Heart right ventricle (tissue), 16 donors: ENCODE data around the gene HIVEP3. TPM values are rescaled to one million over a fixed set of nuclear protein-coding genes. Genes with fewer than 3 reads are reported as not detected.
A peak's percentile ranks its signal among the peaks of the same experiment; 100 is the strongest.

ENCODE experiments used
- ATAC-seq, 8 donors: fragments of 200-7000 bp; cut with Tn5 transposase; one replicate each; pipeline ENCODE4 v1.9.1; 2020; ENCODE audit warnings: mild to moderate bottlenecking in 8 of 8, moderate library complexity in 8 of 8, moderate number of reproducible peaks in 1 of 8
- DNase-seq, 2 donors: peaks; one replicate each; pipeline ENCODE4 v3.0.0-alpha.2; 2020
- H3K27ac ChIP-seq, 10 donors: fragments of 200-600 bp; sonication (generic) in 2 of 10; one replicate each; pipeline versions ENCODE4 v1.5.0 to v1.8.0; 2020 to 2022; ENCODE audit warnings: mild to moderate bottlenecking in 3 of 10
- H3K27me3 ChIP-seq, 7 donors: fragments of 200-600 bp; one replicate each; pipeline ENCODE4 v1.8.0; 2021 to 2022; ENCODE audit warnings: mild to moderate bottlenecking in 2 of 7
- H3K36me3 ChIP-seq, 9 donors: fragments of 200-600 bp; sonication (generic) in 1 of 9; one replicate each; pipeline versions ENCODE4 v1.5.0 to v1.8.0; 2020 to 2022; ENCODE audit warnings: mild to moderate bottlenecking in 2 of 9
- H3K4me1 ChIP-seq, 9 donors: fragments of 200-600 bp; sonication (generic) in 1 of 9; one replicate each; pipeline versions ENCODE4 v1.5.0 to v1.8.0; 2020 to 2022; ENCODE audit warnings: mild to moderate bottlenecking in 4 of 9
- H3K4me3 ChIP-seq, 10 donors: fragments of 200-600 bp; sonication (generic) in 2 of 10; one replicate each; pipeline versions ENCODE4 v1.5.0 to v1.8.0; 2020 to 2022; ENCODE audit warnings: mild to moderate bottlenecking in 7 of 10, moderate library complexity in 2 of 10
- H3K9me3 ChIP-seq, 11 donors: fragments of 200-600 bp in 10 of 11; sonication (generic) in 2 of 11; one replicate each; pipeline versions ENCODE4 v1.5.0 to v1.8.0; 2013 to 2022; ENCODE audit warnings: mild to moderate bottlenecking in 2 of 11, control low read depth in 1 of 11, moderate library complexity in 1 of 11
- CTCF ChIP-seq, 9 donors: fragments of 200-600 bp; sonication (generic) in 2 of 9; IDR thresholded peaks; one replicate each; pipeline versions ENCODE4 v1.5.0 to v1.8.0; 2021 to 2022; ENCODE audit warnings: antibody characterized with exemption in 9 of 9, mild to moderate bottlenecking in 5 of 9, moderate library complexity in 1 of 9
- WGBS, 2 donors: extraction: QIAGEN DNeasy Blood & Tissue Kit; methylation state at CpG; one replicate each; pipeline ENCODE4 v1.1.7; 2013; ENCODE audit warnings: inconsistent platforms in 1 of 2; 5-methylcytosine and 5-hydroxymethylcytosine counted together
- intact Hi-C, 10 donors: fragments of 100-400 bp; cut with DNase I; formaldehyde crosslinking; loops; one replicate each; pipeline versions ENCODE4 v1.11.1 to v1.14.2; 2022
- polyA plus RNA-seq, 2 donors: library from polyadenylated mRNA; stranded (reverse); fragments of 200-250 nt; gene quantifications; one replicate each; pipeline ENCODE4 v1.2.3, GENCODE V29; 2013
- total RNA-seq, 10 donors: library from RNA; stranded (reverse); fragmentation: NEBNext Ultra II Directional in 3 of 10; extraction: Animal tissue kit (Norgen Biotek cat#: 25700) in 3 of 10; gene quantifications; one replicate each; pipeline versions ENCODE4 v1.2.1 to v1.2.4, GENCODE V29; 2021 to 2023
- donor health status: Arrhythmogenic right ventricular cardiomyopathy.
- donor health status: ischemic (EF 13 %, LVEDD 7.1; RV severe dilation, severe dysfunction).
- donor health status: healthy with polysubstance abuse.
- donor health status: DM: no; HTN: yes; CAD: no.
- donor health status: DM: no; HTN: no; CAD: no.
- donor health status: ischemic (EF 25% LVEDD 6.9; RV normal size, moderate dysfunction).
- donor health status: ischemic (EF 25% LVEDD 5.7; RV mildly dilated, moderate dysfunction).
- donor health status: healthy.
- donor health status: DM: yes; HTN: yes; CAD: no.
- donor health status: Ischemic cardiomyopathy.
- donor health status: ischemic (EF 35%, LVEDD 5.7; RV mildly dilated, moderate dysfunction).
- donor health status: nonischemic (EF 11% LVEDD 7.7; RV severe dilation, severe dysfunction).
- donor health status: DM: yes; HTN: yes; CAD: no.
- donor health status: PGD.
- donor health status: ischemic (EF 29% LVEDD 5.4; RV normal size, mild dysfunction).
- donor health status: nonischemic (EF 23%, LVEDD 6.1; RV moderate dilation, normal function).

HIVEP3 gene
- total and polyA plus RNA-seq, 12 donors: 2.6 to 7.5 (median 5.2) TPM

GRCh38 chr1:41478118-41478748, 440.5 kb downstream of the HIVEP3 start:
- Histone ChIP-seq H3K27ac (no peak overlapping the region), H3K9me3 (no peaks in the 10 kb centered on the region), H3K4me3 (no peak overlapping the region), H3K4me1 (peaks cover 31 to 69% (median 49%) of the 10 kb centered on the region in 9 donors), H3K36me3 (no peaks in the 10 kb centered on the region), H3K27me3 (no peaks in the 10 kb centered on the region)
- 80 to 83% methylated on average over 12 of the region's 12 CpGs for WGBS, 2 donors
- ATAC-seq: no peak
- no peak for TF ChIP-seq CTCF (IDR thresholded peaks at IDR 0.05)
- no peak for DNase-seq
- intact Hi-C loops: no loop called here

- peak in 1 of 2 donors; percentile 61 for DNase-seq
Observed at GRCh38 chr1:41476807-41477361, 441.8 kb downstream of the HIVEP3 start.

GRCh38 chr1:41475859-41476567, 442.7 kb downstream of the HIVEP3 start:
- DNase-seq (no peak), ATAC-seq (no peak)
- 49 to 65% methylated on average over 8 of the region's 8 CpGs for WGBS, 2 donors
- no peaks in the 10 kb centered on the region for H3K36me3 ChIP-seq
- peak overlapping the region in 2 of 10 donors; percentile 10 to 39 for H3K27ac ChIP-seq
- H3K4me3 ChIP-seq: no peak overlapping the region
- H3K27me3 ChIP-seq: no peaks in the 10 kb centered on the region
- peaks cover 26 to 55% (median 41%) of the 10 kb centered on the region in 9 donors for H3K4me1 ChIP-seq
- intact Hi-C loops: no loop called here
- H3K9me3 ChIP-seq: no peaks in the 10 kb centered on the region
- peak in 3 of 9 donors; percentile 7 to 15 (median 8) for TF ChIP-seq CTCF (IDR thresholded peaks at IDR 0.05)

More at GRCh38 chr1:41476807-41477361, 441.8 kb downstream of the HIVEP3 start:
- ATAC-seq: peak in 4 of 8 donors; percentile 12 to 47 (median 28)
- TF ChIP-seq CTCF (IDR thresholded peaks at IDR 0.05): no peak
- H3K4me3 ChIP-seq: no peak overlapping the region
- intact Hi-C loops: no loop called here
- WGBS, 2 donors: 54 to 58% methylated on average over 11 of the region's 11 CpGs
- H3K27me3 ChIP-seq: no peaks in the 10 kb centered on the region
- no peaks in the 10 kb centered on the region for H3K9me3 ChIP-seq
- no peaks in the 10 kb centered on the region for H3K36me3 ChIP-seq
- peaks cover 26 to 55% (median 41%) of the 10 kb centered on the region in 9 donors for H3K4me1 ChIP-seq
- peak overlapping the region in 4 of 10 donors; percentile 10 to 39 (median 30) for H3K27ac ChIP-seq

DNA sequence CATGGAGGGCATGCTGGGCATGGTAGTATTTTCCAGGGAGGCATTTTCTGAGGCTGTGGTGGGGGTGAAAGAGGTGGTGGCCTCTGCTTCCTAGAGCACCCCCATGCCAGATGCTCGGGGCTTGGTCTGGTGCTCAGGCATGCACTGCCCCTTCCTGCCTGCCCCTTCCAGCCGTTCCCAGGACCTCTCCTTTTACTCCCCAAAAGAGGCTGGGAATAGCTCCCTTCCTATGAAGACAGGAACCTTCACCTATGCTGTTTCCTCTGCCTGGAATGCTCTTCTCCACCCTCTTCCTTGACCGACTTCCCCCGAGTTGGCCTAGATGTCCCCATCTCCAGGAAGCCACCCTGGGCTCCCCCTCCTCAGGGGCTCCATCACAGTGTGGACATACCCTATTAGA, 443.4 kb downstream of the HIVEP3 start:
- Histone ChIP-seq H3K36me3 (no peaks in the 10 kb centered on the region), H3K9me3 (no peaks in the 10 kb centered on the region), H3K27ac (peak overlapping the region; percentile 13 to 82 (median 76)), H3K4me3 (no peak overlapping the region), H3K4me1 (peaks cover 26 to 55% (median 41%) of the 10 kb centered on the region in 9 donors), H3K27me3 (no peaks in the 10 kb centered on the region)
- peak in 1 of 8 donors; percentile 2 for ATAC-seq
- DNase-seq: no peak
- no peak for TF ChIP-seq CTCF (IDR thresholded peaks at IDR 0.05)
- intact Hi-C loops: no loop called here
- WGBS, 2 donors: 73 to 87% methylated on average over 4 of the region's 4 CpGs
